Lung (tissue), 12 donors: ENCODE results near the gene GDF11. TPM values are rescaled to one million over a fixed set of nuclear protein-coding genes. Genes with fewer than 3 reads are reported as not detected.
A peak's percentile ranks its signal among the peaks of the same experiment; 100 is the strongest.

Experiments used
- ATAC-seq: fragments of 200-7000 bp; cut with Tn5 transposase; one replicate; pipeline ENCODE4 v1.9.1; 2020; ENCODE audit warnings: moderate number of reproducible peaks; ENCODE audit not compliant: insufficient read depth, low FRiP score
- DNase-seq, 3 donors: peaks; one replicate each; pipeline ENCODE4 v3.0.0-alpha.2; 2013 to 2017
- H3K27ac ChIP-seq, 2 donors: one replicate each; pipeline ENCODE4 v1.5.1; 2013; ENCODE audit warnings: mild to moderate bottlenecking in 2 of 2, moderate library complexity in 2 of 2, control low read depth in 1 of 2, inconsistent platforms in 1 of 2, low read depth in 1 of 2, low read length in 1 of 2
- H3K27me3 ChIP-seq, 3 donors: one replicate each; pipeline ENCODE4 v1.5.1; 2013; ENCODE audit warnings: low read length in 2 of 3; ENCODE audit not compliant: control insufficient read depth in 3 of 3, insufficient read depth in 3 of 3
- H3K36me3 ChIP-seq, 4 donors: one replicate each; pipeline ENCODE4 v1.5.1; 2013; ENCODE audit warnings: low read length in 4 of 4, mild to moderate bottlenecking in 1 of 4, moderate library complexity in 1 of 4; ENCODE audit not compliant: control insufficient read depth in 4 of 4, insufficient read depth in 4 of 4
- H3K4me1 ChIP-seq, 5 donors: one replicate each; pipeline ENCODE4 v1.5.1; 2013; ENCODE audit warnings: low read length in 5 of 5, mild to moderate bottlenecking in 2 of 5, moderate library complexity in 1 of 5; ENCODE audit not compliant: control insufficient read depth in 5 of 5, insufficient read depth in 5 of 5
- H3K4me3 ChIP-seq: one replicate; pipeline ENCODE4 v1.5.1; 2013; ENCODE audit warnings: mild to moderate bottlenecking, control low read depth, moderate library complexity
- H3K9ac ChIP-seq, 2 donors: one replicate each; pipeline ENCODE4 v1.5.1; 2013; ENCODE audit warnings: low read length in 2 of 2, control low read depth in 1 of 2; ENCODE audit not compliant: insufficient read depth in 1 of 2
- H3K9me3 ChIP-seq, 4 donors: one replicate each; pipeline ENCODE4 v1.5.1; 2013; ENCODE audit warnings: low read length in 3 of 4, mild to moderate bottlenecking in 1 of 4, moderate library complexity in 1 of 4; ENCODE audit not compliant: control insufficient read depth in 4 of 4, insufficient read depth in 3 of 4
- CTCF ChIP-seq: IDR thresholded peaks from 2 replicates; pipeline ENCODE4 v1.5.1; 2012; ENCODE audit warnings: mild to moderate bottlenecking; ENCODE audit errors: control extremely low read depth, extremely low read depth
- WGBS, 2 donors: extraction: QIAGEN DNeasy Blood & Tissue Kit; methylation state at CpG; one replicate each; pipeline ENCODE4 v1.1.7; 2013; 5-methylcytosine and 5-hydroxymethylcytosine counted together
- polyA plus RNA-seq, 2 donors: library from polyadenylated mRNA; stranded (reverse); fragments of 200-250 nt; gene quantifications; one replicate each; pipeline ENCODE4 v1.2.1, GENCODE V29; 2013
- total RNA-seq, 2 donors: library from RNA; depleted of rRNA in 1 of 2; stranded (reverse); fragments of >200 nt in 1 of 2; gene quantifications; one replicate each; pipeline ENCODE4 v1.2.1, GENCODE V29; 2014 to 2021
- donor health status: control.
- donor health status: control.
- donor health status: Bipolar disorder and iron deficiency.
- donor health status: healthy.
- donor health status: DM: yes; HTN: yes; CAD: no.

The GDF11 gene
- total and polyA plus RNA-seq, 4 donors, result 0.93 to 8.3 (median 3.2) TPM

- Histone ChIP-seq H3K9me3 (no peaks in the 10 kb centered on the region), H3K4me3 (no peak overlapping the region), H3K9ac (no peak overlapping the region), H3K27ac (peak overlapping the region in 1 of 2 donors; percentile 98), H3K27me3 (peaks cover 0 to 6% (median 5%) of the 10 kb centered on the region in 3 donors), H3K4me1 (peaks cover 0 to 33% (median 0%) of the 10 kb centered on the region in 5 donors), H3K36me3 (no peaks in the 10 kb centered on the region)
- no peak for TF ChIP-seq CTCF
- WGBS, 2 donors, result 80 to 88% methylated on average over 2 of the region's 2 CpGs
- ATAC-seq (no peak), DNase-seq (no peak)
Observed at GRCh38 chr12:55703288-55703687, 39.6 kb upstream of the GDF11 start.

DNA sequence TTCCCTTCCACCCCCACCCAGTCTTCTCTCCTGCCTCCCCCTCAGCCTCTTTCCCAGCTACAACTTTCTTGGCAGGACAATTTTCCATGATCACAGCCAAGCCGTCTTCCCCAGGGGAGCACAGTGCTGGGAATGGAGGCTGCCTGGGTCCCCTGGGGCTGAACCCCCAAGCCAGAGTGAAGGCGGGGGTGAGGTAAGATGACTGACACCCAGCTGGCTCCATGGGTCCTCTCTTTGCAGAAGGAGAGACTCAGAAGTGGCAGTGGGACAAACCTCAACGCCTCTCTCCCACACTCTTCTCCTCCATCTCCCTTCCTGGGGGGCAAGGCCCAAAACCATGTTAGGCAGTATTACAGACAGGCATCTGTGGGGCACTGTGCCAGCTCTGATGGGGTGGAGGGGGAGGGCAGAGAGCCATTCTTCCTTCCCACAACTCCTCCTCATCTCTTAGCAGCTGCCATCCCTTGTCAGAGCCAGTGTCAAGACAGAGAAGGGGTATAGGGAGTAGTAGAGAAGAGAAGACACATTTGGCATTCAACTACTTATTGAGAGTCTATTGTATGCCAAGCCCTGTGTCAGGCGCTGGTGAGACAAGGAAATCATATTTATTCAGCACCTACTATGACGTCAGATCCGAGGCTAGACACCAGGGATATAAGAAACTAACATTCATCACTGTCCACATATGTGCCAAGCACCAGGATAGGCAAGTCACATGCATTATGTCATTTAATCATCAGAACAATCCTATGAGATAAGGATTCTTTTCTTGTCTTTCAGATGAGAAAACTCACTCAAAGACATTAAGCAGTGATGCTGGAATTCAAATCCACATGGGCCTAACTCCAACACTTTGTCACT, 38.8 kb upstream of the GDF11 start:
- Histone ChIP-seq H3K9me3 (no peaks in the 10 kb centered on the region), H3K4me3 (no peak overlapping the region), H3K27me3 (peaks cover 0 to 6% (median 5%) of the 10 kb centered on the region in 3 donors), H3K27ac (peak overlapping the region in 1 of 2 donors; percentile 98), H3K4me1 (peaks cover 0 to 40% (median 0%) of the 10 kb centered on the region in 5 donors), H3K36me3 (no peaks in the 10 kb centered on the region), H3K9ac (no peak overlapping the region)
- DNase-seq (no peak), ATAC-seq (no peak)
- WGBS, 2 donors, result 82 to 86% methylated on average over 6 of the region's 6 CpGs
- no peak for TF ChIP-seq CTCF

DNA sequence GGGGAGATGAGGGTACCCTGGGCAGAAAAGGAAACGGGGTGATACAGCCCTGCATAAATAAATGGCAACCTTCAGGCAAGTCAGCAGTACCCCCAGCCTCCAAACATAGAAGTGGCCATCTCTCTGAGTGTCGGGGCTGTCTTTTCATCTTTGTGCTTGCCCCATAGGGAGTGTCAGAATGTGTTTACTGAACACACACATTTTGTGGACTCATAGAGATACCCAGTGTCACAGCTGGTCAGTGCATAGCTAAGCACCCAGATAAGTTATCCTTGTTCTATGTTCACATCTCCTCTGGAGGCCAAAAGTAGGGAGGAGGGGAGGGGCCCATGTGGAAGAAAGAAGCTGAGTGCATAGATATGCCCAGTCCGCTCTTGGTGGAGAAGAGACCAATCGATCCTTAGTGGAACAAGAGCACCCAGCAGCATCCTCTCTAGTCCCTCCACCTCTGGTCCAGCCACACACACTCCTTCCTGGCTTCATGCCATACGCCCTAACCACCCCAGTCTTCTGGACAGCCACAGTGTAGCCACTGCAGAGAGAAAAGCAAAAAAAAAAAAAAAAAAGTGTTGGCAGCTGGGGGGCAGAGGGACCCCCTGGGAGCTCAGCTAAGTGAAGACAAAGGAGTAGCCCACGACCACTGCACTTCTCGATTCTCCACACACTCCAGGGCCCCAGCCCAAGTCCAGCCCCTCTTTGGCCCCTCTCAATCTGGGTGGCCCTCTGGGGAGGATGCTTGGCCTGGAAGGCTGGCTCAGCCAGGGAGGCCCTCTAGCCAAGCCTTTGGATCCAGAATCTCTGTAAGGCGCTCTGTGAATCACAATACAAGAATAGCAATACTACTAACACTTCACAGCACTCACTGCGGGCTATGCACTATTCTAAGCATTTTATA, 37.9 kb upstream of the GDF11 start:
- H3K9ac ChIP-seq, result no peak overlapping the region
- ATAC-seq, result no peak
- no peak overlapping the region for H3K4me3 ChIP-seq

More for the DNA sequence above, 37.9 kb upstream of the GDF11 start:
- Histone ChIP-seq H3K9me3 (no peaks in the 10 kb centered on the region), H3K36me3 (no peaks in the 10 kb centered on the region), H3K27ac (peak overlapping the region in 1 of 2 donors; percentile 98), H3K4me1 (peaks cover 0 to 40% (median 0%) of the 10 kb centered on the region in 5 donors), H3K27me3 (peaks cover 0 to 9% (median 5%) of the 10 kb centered on the region in 3 donors)
- 81 to 88% methylated on average over 8 to 9 of the region's 9 CpGs for WGBS, 2 donors
- TF ChIP-seq CTCF, result no peak
- no peak for DNase-seq
